Stomach (tissue), 9 donors: Measurements from ENCODE around the gene P2RX3. TPM values are rescaled to one million over a fixed set of nuclear protein-coding genes. Genes with fewer than 3 reads are reported as not detected.

Experiments
- DNase-seq, 2 donors: peaks; one replicate each; pipeline versions ENCODE4 v3.0.0 to v3.0.0-alpha.2; 2013 to 2019
- H3K27ac ChIP-seq, 5 donors: fragments of 200-600 bp in 4 of 5; sonication (generic) in 4 of 5; one replicate each; pipeline ENCODE4 v1.5.1; 2013 to 2019; ENCODE audit warnings: mild to moderate bottlenecking in 1 of 5, moderate library complexity in 1 of 5
- H3K27me3 ChIP-seq, 3 donors: fragments of 200-600 bp; sonication (generic); one replicate each; pipeline ENCODE4 v1.5.1; 2017 to 2019; ENCODE audit warnings: mixed run types in 1 of 3
- H3K36me3 ChIP-seq, 4 donors: fragments of 200-600 bp; sonication (generic); 1 replicate in 3 of 4; 2 replicates in 1 of 4; pipeline ENCODE4 v1.5.1; 2016 to 2019
- H3K4me1 ChIP-seq, 4 donors: fragments of 200-600 bp; sonication (generic); one replicate each; pipeline ENCODE4 v1.5.1; 2016 to 2019
- H3K4me3 ChIP-seq, 4 donors: fragments of 200-600 bp; sonication (generic) in 3 of 4; one replicate each; pipeline ENCODE4 v1.5.1; 2016 to 2019; ENCODE audit warnings: mild to moderate bottlenecking in 1 of 4
- H3K9me3 ChIP-seq, 4 donors: fragments of 200-600 bp; sonication (generic); one replicate each; pipeline ENCODE4 v1.5.1; 2016 to 2019
- EP300 ChIP-seq: sonication (generic); formaldehyde crosslinking; IDR thresholded peaks from one replicate; pipeline ENCODE4 v1.6.1; 2017; ENCODE audit warnings: antibody characterized with exemption
- POLR2A ChIP-seq, 4 donors: fragments of 450-650 bp; IDR thresholded peaks; one replicate each; pipeline ENCODE4 v1.6.1; 2016; ENCODE audit warnings: antibody characterized with exemption in 4 of 4, control low read depth in 2 of 4, mild to moderate bottlenecking in 1 of 4, moderate library complexity in 1 of 4
- POLR2AphosphoS5 ChIP-seq, 3 donors: sonication (generic); formaldehyde crosslinking; IDR thresholded peaks; one replicate each; pipeline ENCODE4 v1.6.1; 2016; ENCODE audit warnings: antibody characterized with exemption in 3 of 3
- WGBS, 5 donors: extraction: QIAGEN DNeasy Blood & Tissue Kit in 3 of 5; methylation state at CpG; one replicate each; pipeline versions ENCODE4 v1.1.5 to v1.1.7; 2013 to 2018; 5-methylcytosine and 5-hydroxymethylcytosine counted together
- intact Hi-C: fragments of 100-400 bp; cut with DNase I; formaldehyde crosslinking; loops from one replicate; pipeline ENCODE4 v1.15.1; 2023; ENCODE audit warnings: low total_unique reads
- polyA plus RNA-seq, 3 donors: library from polyadenylated mRNA; stranded (reverse); fragments of 200-250 nt; gene quantifications; one replicate each; pipeline ENCODE4 v1.2.3, GENCODE V29; 2013
- total RNA-seq, 5 donors: library from RNA; depleted of rRNA; stranded (reverse); fragments of >200 nt; gene quantifications; one replicate each; pipeline versions ENCODE4 v1.1.0 to v1.2.3, GENCODE V29; 2014 to 2016
- TF ChIP-seq, protein P1 (sequence below), 7 experiments: fragments of 450-650 bp in 4 of 7; fragments of 200-600 bp in 3 of 7; sonication (generic) in 3 of 7; IDR thresholded peaks; one replicate each; pipeline ENCODE4 v1.5.1; 2016 to 2019; ENCODE audit warnings: antibody characterized with exemption in 7 of 7, control low read depth in 2 of 7, mild to moderate bottlenecking in 1 of 7
- donor health status: healthy with polysubstance abuse.
- donor health status: Bipolar disorder and iron deficiency.
- donor health status: healthy.

Gene P2RX3
- total and polyA plus RNA-seq, 8 donors: 0.18 to 1.7 TPM; not detected in 6

DNA sequence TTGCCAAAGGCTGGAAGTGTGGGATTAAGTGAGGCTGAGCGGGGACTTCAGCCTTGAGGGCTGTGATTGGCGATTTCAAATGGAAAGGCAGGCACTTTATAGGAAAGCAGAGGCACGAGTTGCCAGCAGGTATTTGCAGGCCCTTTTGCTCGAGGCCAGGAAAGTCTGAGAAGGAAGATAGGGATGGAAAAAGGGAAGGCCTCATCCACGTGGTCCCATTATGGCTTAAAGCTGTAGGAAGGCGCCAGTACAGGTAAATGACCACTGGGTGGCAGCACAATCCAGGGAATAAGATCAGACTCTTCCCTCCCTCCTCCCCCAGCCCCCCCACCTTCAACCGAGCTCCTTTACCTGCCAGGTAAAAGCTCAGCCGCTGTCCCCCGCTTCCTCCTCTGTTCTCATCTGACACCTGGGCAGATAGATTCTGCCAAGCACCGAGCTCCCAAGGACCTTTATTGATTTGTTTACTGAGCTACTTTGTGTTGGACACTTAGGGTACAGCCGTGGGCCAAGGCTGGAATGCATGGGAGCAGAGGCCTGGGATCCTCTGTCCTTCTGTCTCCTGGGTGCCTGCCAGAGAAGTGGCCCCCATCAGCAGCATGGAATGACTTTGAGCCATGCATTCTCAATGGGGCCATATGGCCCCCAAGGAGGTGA is 7.5 kb downstream of the P2RX3 start:
- intact Hi-C loops: loop anchor here (10.0 kb wide), 3 partner anchors 109 to 299 kb away; partner anchors contain the start of gene YPEL4
- H3K27ac ChIP-seq: no peak overlapping the region
- H3K27me3 ChIP-seq: no peaks in the 10 kb centered on the region
- WGBS, 5 donors: 13 to 20% (median 16%) methylated on average over 11 of the region's 11 CpGs
- TF ChIP-seq POLR2AphosphoS5 (IDR thresholded peaks at IDR 0.05) (no peak), POLR2A (IDR thresholded peaks at IDR 0.05) (no peak), EP300 (no peak)
- TF ChIP-seq, protein P1, sequence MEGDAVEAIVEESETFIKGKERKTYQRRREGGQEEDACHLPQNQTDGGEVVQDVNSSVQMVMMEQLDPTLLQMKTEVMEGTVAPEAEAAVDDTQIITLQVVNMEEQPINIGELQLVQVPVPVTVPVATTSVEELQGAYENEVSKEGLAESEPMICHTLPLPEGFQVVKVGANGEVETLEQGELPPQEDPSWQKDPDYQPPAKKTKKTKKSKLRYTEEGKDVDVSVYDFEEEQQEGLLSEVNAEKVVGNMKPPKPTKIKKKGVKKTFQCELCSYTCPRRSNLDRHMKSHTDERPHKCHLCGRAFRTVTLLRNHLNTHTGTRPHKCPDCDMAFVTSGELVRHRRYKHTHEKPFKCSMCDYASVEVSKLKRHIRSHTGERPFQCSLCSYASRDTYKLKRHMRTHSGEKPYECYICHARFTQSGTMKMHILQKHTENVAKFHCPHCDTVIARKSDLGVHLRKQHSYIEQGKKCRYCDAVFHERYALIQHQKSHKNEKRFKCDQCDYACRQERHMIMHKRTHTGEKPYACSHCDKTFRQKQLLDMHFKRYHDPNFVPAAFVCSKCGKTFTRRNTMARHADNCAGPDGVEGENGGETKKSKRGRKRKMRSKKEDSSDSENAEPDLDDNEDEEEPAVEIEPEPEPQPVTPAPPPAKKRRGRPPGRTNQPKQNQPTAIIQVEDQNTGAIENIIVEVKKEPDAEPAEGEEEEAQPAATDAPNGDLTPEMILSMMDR (IDR thresholded peaks at IDR 0.05): peak in 5 of 7 experiments; percentile 66 to 87 (median 82)
- H3K36me3 ChIP-seq: no peaks in the 10 kb centered on the region
- no peak overlapping the region for H3K4me3 ChIP-seq
- H3K9me3 ChIP-seq: no peaks in the 10 kb centered on the region
- peaks cover 0 to 14% (median 13%) of the 10 kb centered on the region in 4 donors for H3K4me1 ChIP-seq
- DNase-seq: peak; percentile 85 to 89

DNA sequence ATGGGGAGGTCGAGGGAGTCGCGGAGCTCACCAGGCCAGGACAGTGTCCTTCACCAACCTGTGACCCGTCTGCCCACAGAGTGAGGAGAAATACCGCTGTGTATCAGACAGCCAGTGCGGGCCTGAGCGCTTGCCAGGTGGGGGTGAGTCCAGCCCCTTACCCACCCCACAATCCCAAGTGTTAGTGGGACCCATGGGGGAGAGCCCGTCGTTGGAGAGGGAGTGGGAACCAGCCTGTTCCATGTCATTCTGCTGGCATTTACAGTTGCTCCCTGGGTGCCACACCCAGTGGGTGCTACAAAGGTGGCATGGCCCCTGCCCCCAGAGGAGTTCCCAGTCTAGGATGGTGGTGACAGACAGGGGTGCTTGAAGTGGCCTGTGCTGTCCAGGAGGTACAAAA is 9.2 kb downstream of the P2RX3 start:
- intact Hi-C loops: loop anchor here (10.0 kb wide), 3 partner anchors 107 to 297 kb away; partner anchors contain the start of gene YPEL4
- Histone ChIP-seq H3K27me3 (no peaks in the 10 kb centered on the region), H3K9me3 (no peaks in the 10 kb centered on the region), H3K27ac (no peak overlapping the region), H3K4me3 (no peak overlapping the region), H3K36me3 (no peaks in the 10 kb centered on the region), H3K4me1 (peaks cover 0 to 14% (median 13%) of the 10 kb centered on the region in 4 donors)
- WGBS, 5 donors: 83 to 93% (median 91%) methylated on average over 7 to 9 of the region's 9 CpGs
- DNase-seq: no peak
- TF ChIP-seq POLR2A (IDR thresholded peaks at IDR 0.05): no peak
- TF ChIP-seq, protein P1 (IDR thresholded peaks at IDR 0.05): no peak
- no peak for TF ChIP-seq POLR2AphosphoS5 (IDR thresholded peaks at IDR 0.05)

DNA sequence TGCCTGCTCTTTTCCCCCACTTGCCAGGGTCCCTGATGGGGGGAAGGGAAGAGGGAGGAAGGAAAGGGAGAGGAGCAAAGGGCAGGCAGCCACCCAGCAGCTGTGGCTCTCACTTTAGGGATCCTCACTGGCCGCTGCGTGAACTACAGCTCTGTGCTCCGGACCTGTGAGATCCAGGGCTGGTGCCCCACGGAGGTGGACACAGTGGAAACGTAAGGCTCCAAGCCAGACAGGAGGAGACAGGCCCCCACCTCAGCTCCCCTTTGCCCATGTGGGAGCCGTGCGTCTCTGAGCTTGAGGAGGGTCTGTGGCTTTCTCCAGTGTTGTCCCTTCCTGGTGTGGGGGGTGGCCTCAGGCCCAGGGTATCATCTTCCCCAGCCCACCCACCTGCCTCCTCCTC is 9.9 kb downstream of the P2RX3 start:
- DNase-seq: no peak
- intact Hi-C loops: loop anchor here (10.0 kb wide), 3 partner anchors 107 to 297 kb away; partner anchors contain the start of gene YPEL4

DNA sequence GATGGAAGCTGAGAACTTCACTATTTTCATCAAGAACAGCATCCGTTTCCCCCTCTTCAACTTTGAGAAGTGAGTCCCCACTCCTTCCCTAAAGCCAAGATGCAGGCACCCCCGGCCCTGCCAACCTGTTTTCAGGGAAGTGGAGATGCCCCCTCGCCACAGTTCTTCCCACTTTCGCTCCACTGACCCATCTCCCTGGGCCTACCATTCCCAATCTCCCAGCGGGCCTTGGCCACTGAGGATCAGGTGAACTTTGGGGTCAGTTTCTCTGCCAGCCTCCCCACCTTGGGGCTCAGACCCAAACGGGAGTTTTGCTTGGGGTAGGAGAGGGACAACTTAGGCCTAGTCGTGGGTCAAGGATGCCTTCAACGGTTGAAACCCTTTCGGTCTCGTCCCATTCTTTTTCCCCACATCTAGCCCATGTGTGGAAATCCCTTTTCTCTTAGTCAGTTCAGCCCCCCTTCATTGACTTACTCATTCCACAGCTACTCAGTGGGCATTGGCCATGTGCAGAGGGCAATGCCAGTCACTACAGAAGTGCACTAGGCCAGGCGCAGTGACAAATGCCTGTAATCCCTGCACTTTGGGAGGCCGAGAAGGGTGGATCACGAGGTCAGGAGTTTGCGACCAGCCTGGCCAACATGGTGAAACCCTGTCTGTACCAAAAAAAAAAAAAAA is 10.6 kb downstream of the P2RX3 start:
- H3K4me3 ChIP-seq: no peak overlapping the region
- H3K27me3 ChIP-seq: no peaks in the 10 kb centered on the region
- no peaks in the 10 kb centered on the region for H3K36me3 ChIP-seq
- intact Hi-C loops: loop anchor here (10.0 kb wide), 3 partner anchors 106 to 296 kb away; partner anchors contain the start of gene YPEL4
- H3K9me3 ChIP-seq: no peaks in the 10 kb centered on the region
- 89 to 95% (median 91%) methylated on average over 14 of the region's 14 CpGs for WGBS, 5 donors
- no peak for DNase-seq
- peaks cover 0 to 14% (median 13%) of the 10 kb centered on the region in 4 donors for H3K4me1 ChIP-seq
- TF ChIP-seq EP300 (no peak), POLR2AphosphoS5 (IDR thresholded peaks at IDR 0.05) (no peak), POLR2A (IDR thresholded peaks at IDR 0.05) (no peak)
- TF ChIP-seq, protein P1 (IDR thresholded peaks at IDR 0.05): no peak
- H3K27ac ChIP-seq: no peak overlapping the region

More for the DNA sequence above, 9.9 kb downstream of the P2RX3 start:
- no peak overlapping the region for H3K4me3 ChIP-seq
- no peaks in the 10 kb centered on the region for H3K27me3 ChIP-seq
- TF ChIP-seq, protein P1 (IDR thresholded peaks at IDR 0.05): no peak
- no peak for TF ChIP-seq POLR2A (IDR thresholded peaks at IDR 0.05)
- TF ChIP-seq EP300: no peak
- no peak for TF ChIP-seq POLR2AphosphoS5 (IDR thresholded peaks at IDR 0.05)
- H3K27ac ChIP-seq: no peak overlapping the region
- WGBS, 5 donors: 56 to 95% (median 75%) methylated on average over 5 to 7 of the region's 7 CpGs
- no peaks in the 10 kb centered on the region for H3K9me3 ChIP-seq
- peaks cover 0 to 14% (median 13%) of the 10 kb centered on the region in 4 donors for H3K4me1 ChIP-seq
- no peaks in the 10 kb centered on the region for H3K36me3 ChIP-seq
